Neural crest cell (in vitro differentiated cells): Measurements from ENCODE around the gene LRFN5. TPM values are rescaled to one million over a fixed set of nuclear protein-coding genes. Genes with fewer than 3 reads are reported as not detected.

ENCODE experiments used
- DNase-seq: peaks from one replicate; pipeline ENCODE4 v3.0.0; 2021; ENCODE audit warnings: low read depth, mixed read lengths, low spot score
- H3K27ac Mint-ChIP-seq: one replicate; pipeline ENCODE4 v1.8.0; 2021; ENCODE audit warnings: mild to moderate bottlenecking, mixed read lengths; ENCODE audit not compliant: unreplicated experiment
- H3K27me3 Mint-ChIP-seq: 2 replicates; pipeline ENCODE4 v1.8.0; 2021; ENCODE audit warnings: low read depth, mild to moderate bottlenecking, mixed read lengths
- H3K36me3 Mint-ChIP-seq: 2 replicates; pipeline ENCODE4 v1.8.0; 2021; ENCODE audit warnings: low read depth, mild to moderate bottlenecking, mixed read lengths
- H3K4me1 Mint-ChIP-seq: 2 replicates; pipeline ENCODE4 v1.8.0; 2021; ENCODE audit warnings: mixed read lengths
- H3K4me3 Mint-ChIP-seq: one replicate; pipeline ENCODE4 v1.8.0; 2021; ENCODE audit warnings: mild to moderate bottlenecking, mixed read lengths
- H3K9me3 Mint-ChIP-seq: 2 replicates; pipeline ENCODE4 v1.8.0; 2021; ENCODE audit warnings: mixed read lengths
- total RNA-seq: library from RNA; stranded (reverse); gene quantifications from 2 replicates; pipeline ENCODE4 v1.2.1, GENCODE V29; 2021
- TF ChIP-seq, protein P1 (sequence below): fragments of 200-600 bp; sonication (generic); conservative IDR thresholded peaks from 2 replicates; pipeline ENCODE4 v1.5.0; 2021; ENCODE audit warnings: antibody characterized with exemption, mild to moderate bottlenecking

The LRFN5 gene
- total RNA-seq, 1 donor from 2014 or later: 1.3 TPM

DNA sequence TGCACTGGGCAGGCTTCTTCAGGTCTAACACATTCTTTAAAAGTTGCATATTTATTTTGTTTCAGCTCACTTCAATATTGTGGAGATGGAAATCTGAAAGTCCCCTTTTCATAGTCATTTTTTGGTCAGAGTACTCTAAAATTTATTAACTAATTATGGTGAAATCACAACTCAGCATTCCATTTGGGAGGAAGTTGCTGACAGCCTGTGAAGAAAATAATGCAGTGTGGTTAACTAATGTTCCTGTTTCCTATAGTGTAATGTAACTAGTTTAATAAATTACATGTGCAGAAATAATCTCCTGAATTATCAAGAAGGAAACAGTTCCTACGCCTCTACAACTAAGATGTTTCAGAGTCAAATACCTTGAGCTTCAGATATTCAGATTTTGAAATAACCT is 17.1 kb downstream of the LRFN5 start:
- TF ChIP-seq, protein P1, sequence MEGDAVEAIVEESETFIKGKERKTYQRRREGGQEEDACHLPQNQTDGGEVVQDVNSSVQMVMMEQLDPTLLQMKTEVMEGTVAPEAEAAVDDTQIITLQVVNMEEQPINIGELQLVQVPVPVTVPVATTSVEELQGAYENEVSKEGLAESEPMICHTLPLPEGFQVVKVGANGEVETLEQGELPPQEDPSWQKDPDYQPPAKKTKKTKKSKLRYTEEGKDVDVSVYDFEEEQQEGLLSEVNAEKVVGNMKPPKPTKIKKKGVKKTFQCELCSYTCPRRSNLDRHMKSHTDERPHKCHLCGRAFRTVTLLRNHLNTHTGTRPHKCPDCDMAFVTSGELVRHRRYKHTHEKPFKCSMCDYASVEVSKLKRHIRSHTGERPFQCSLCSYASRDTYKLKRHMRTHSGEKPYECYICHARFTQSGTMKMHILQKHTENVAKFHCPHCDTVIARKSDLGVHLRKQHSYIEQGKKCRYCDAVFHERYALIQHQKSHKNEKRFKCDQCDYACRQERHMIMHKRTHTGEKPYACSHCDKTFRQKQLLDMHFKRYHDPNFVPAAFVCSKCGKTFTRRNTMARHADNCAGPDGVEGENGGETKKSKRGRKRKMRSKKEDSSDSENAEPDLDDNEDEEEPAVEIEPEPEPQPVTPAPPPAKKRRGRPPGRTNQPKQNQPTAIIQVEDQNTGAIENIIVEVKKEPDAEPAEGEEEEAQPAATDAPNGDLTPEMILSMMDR: no peak
- no peaks in the 10 kb centered on the region for H3K4me1 Mint-ChIP-seq
- H3K27me3 Mint-ChIP-seq: peaks cover 6% of the 10 kb centered on the region
- H3K9me3 Mint-ChIP-seq: no peaks in the 10 kb centered on the region
- no peaks in the 10 kb centered on the region for H3K36me3 Mint-ChIP-seq
- no peak overlapping the region for H3K4me3 Mint-ChIP-seq
- DNase-seq: no peak
- no peak overlapping the region for H3K27ac Mint-ChIP-seq

DNA sequence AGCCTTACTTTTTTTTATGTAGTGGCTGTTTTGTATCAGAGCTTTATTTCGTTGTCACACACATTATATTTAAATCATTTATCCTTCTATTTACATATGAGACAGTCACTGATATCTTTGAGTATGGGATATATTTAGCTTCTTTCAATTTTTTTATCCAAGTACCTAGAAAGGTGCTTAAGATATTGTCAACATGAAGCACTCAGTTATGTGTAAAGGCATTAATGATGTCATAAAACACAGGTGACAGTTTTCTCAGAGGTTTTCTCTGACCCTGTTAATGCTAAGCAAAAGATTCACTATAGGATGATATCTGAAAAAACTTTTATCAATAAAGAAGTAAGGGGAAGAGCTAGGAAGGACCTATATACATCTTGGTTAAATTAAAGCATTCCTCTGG is 23.2 kb downstream of the LRFN5 start:
- TF ChIP-seq, protein P1: no peak
- Mint-ChIP-seq H3K27me3 (peaks cover 3% of the 10 kb centered on the region), H3K4me3 (no peak overlapping the region), H3K9me3 (no peaks in the 10 kb centered on the region), H3K4me1 (no peaks in the 10 kb centered on the region), H3K27ac (no peak overlapping the region), H3K36me3 (no peaks in the 10 kb centered on the region)
- no peak for DNase-seq

DNA sequence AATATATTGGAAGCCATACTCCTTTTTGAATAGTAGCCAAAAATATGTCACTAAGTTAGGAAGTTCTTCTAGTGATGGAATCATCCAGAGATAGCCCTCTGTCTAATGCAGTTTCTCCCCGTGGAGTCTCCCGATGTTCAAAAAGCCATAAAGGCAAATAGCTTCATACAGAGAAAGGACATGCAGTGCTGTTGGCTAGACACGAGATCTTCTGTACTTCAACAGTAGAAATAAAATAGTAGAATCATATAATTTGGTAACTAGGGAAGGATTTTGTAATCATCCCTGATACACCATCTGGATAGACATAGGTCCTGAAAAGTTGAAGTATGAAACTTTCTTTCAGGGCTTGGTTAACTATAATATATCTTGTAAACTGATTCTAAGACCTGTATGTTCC is 27.6 kb downstream of the LRFN5 start:
- Mint-ChIP-seq H3K36me3 (no peaks in the 10 kb centered on the region), H3K4me3 (no peak overlapping the region), H3K4me1 (no peaks in the 10 kb centered on the region), H3K27me3 (peaks cover 3% of the 10 kb centered on the region), H3K27ac (no peak overlapping the region), H3K9me3 (no peaks in the 10 kb centered on the region)
- TF ChIP-seq, protein P1: no peak
- no peak for DNase-seq

DNA sequence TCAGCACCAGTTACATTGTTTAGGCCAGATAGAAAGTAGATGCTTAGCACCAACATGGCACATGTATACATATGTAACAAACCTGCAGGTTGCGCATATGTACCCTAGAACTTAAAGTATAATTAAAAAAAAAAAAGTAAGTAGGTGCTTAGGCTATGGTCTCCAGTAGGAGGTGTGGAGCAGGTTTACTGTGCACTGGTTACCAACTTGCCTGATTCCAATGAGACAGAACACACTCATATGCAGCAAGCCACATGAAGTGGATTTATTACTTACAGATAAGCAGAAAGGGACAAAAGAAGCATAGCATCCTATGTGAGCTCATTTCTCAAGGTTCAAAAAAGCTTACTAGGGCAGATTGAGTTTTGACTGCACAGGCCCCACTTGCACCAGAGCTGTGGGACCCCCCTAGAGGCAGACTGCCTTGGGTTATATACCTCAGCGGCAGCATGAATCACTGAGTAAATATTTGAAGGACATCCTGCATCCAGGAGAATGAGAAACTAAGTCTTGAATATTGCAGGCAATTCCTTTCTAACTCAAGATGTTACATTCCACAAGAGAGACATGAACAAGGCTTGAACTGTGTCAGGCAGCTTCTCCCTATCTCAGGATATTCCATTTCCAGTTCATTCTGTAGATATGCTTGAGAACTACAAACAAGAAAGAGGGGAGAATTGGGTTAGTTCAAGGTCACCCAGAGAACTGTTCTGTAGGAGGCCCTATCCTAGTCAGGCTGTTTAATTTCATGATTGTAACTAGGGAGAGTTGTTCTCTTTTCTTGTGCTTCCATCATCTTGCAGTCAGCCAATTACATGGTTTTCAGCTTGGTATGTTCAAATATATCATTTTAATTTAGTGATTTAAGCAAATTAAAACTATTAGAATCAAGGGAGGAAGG is 30.1 kb downstream of the LRFN5 start:
- no peaks in the 10 kb centered on the region for H3K36me3 Mint-ChIP-seq
- no peaks in the 10 kb centered on the region for H3K9me3 Mint-ChIP-seq
- DNase-seq: no peak
- no peak overlapping the region for H3K4me3 Mint-ChIP-seq
- TF ChIP-seq, protein P1: no peak
- H3K27me3 Mint-ChIP-seq: no peaks in the 10 kb centered on the region
- H3K4me1 Mint-ChIP-seq: no peaks in the 10 kb centered on the region
- no peak overlapping the region for H3K27ac Mint-ChIP-seq

DNA sequence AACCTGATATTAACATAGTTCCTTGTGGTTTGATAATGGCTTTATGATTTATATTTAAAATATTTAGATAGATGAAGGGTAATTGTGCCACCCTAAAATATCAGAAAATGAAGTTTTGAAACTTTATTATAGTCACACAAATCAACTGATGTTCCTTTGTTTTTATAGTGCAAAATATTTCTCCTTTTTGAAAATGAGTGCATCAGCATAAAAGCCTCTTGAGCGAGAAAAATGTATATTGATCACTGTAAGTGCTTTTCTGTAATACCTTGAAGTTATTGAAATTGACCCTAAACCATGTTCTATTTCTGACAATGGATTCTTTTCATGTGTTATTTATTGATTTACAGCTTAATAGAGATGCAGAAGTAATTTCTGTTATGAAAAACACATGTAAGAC is 35.0 kb downstream of the LRFN5 start:
- Mint-ChIP-seq H3K4me1 (no peaks in the 10 kb centered on the region), H3K9me3 (no peaks in the 10 kb centered on the region), H3K36me3 (no peaks in the 10 kb centered on the region), H3K27ac (no peak overlapping the region), H3K4me3 (no peak overlapping the region), H3K27me3 (no peaks in the 10 kb centered on the region)
- TF ChIP-seq, protein P1: no peak
- DNase-seq: no peak
